HEK293T (cell line): ENCODE results near the gene ZNF219.
A peak's percentile ranks its signal among the peaks of the same experiment; 100 is the strongest.

Source experiments
- CTCF ChIA-PET: fragments of 350-600 bp; formaldehyde crosslinking; extraction: SDS; loops from one replicate; lab custom pipeline; 2021; ENCODE audit warnings: antibody characterized with exemption, inconsistent platforms; lab: Yijun Ruan, JAX
- POLR2A ChIA-PET: fragments of 350-600 bp; formaldehyde crosslinking; extraction: SDS; loops from one replicate; lab custom pipeline; 2020; ENCODE audit warnings: antibody characterized with exemption, inconsistent platforms; lab: Yijun Ruan, JAX
- DNase-seq: peaks from one replicate; pipeline ENCODE4 v3.0.0; 2012; ENCODE audit warnings: mixed read lengths; ENCODE audit errors: extremely low spot score
- ARNT ChIP-seq: fragments of 450-650 bp; IDR thresholded peaks from 2 replicates; pipeline ENCODE4 v1.6.1; 2017; ENCODE audit warnings: mild to moderate bottlenecking
- BHLHE40 ChIP-seq: fragments of 450-650 bp; IDR thresholded peaks from 2 replicates; pipeline ENCODE4 v1.6.1; 2016; ENCODE audit warnings: mild to moderate bottlenecking, moderate library complexity, borderline replicate concordance
- CTBP1 ChIP-seq: fragments of 450-650 bp; IDR thresholded peaks from 2 replicates; pipeline ENCODE4 v1.6.1; 2016; ENCODE audit warnings: borderline replicate concordance
- ELF4 ChIP-seq: fragments of 450-650 bp; IDR thresholded peaks from 2 replicates; pipeline ENCODE4 v1.6.1; 2017; ENCODE audit warnings: antibody characterized with exemption
- FOXA1 ChIP-seq: fragments of 450-650 bp; IDR thresholded peaks from 2 replicates; pipeline ENCODE4 v1.6.1; 2016; ENCODE audit warnings: mild to moderate bottlenecking
- FOXK2 ChIP-seq: fragments of 450-650 bp; IDR thresholded peaks from 2 replicates; pipeline ENCODE4 v1.6.1; 2016; ENCODE audit warnings: mild to moderate bottlenecking
- FOXM1 ChIP-seq: fragments of 450-650 bp; IDR thresholded peaks from 2 replicates; pipeline ENCODE4 v1.6.1; 2017; ENCODE audit warnings: mild to moderate bottlenecking, borderline replicate concordance
- HDGF ChIP-seq: fragments of 450-650 bp; IDR thresholded peaks from 2 replicates; pipeline ENCODE4 v1.6.1; 2017; ENCODE audit warnings: antibody characterized with exemption, borderline replicate concordance
- L3MBTL2 ChIP-seq: fragments of 450-650 bp; conservative IDR thresholded peaks from 2 replicates; pipeline ENCODE4 v1.6.1; 2016; ENCODE audit warnings: mild to moderate bottlenecking
- LEF1 ChIP-seq: fragments of 450-650 bp; IDR thresholded peaks from 2 replicates; pipeline ENCODE4 v1.6.1; 2017; ENCODE audit warnings: mild to moderate bottlenecking, borderline replicate concordance
- NFRKB ChIP-seq: fragments of 450-650 bp; IDR thresholded peaks from 2 replicates; pipeline ENCODE4 v1.6.1; 2016; ENCODE audit warnings: mild to moderate bottlenecking, moderate library complexity
- PKNOX1 ChIP-seq: fragments of 450-650 bp; IDR thresholded peaks from 2 replicates; pipeline ENCODE4 v1.6.1; 2016
- SP1 ChIP-seq: fragments of 450-650 bp; IDR thresholded peaks from 2 replicates; pipeline ENCODE4 v1.6.1; 2017
- SUZ12 ChIP-seq: fragments of 450-650 bp; IDR thresholded peaks from 2 replicates; pipeline ENCODE4 v1.6.1; 2016; ENCODE audit warnings: mild to moderate bottlenecking
- TARDBP ChIP-seq: fragments of 450-650 bp; IDR thresholded peaks from 2 replicates; pipeline ENCODE4 v1.6.1; 2016
- ZNF384 ChIP-seq: fragments of 450-650 bp; IDR thresholded peaks from 2 replicates; pipeline ENCODE4 v1.6.1; 2016

The ZNF219 gene

GRCh38 chr14:21071225-21072030, 27.0 kb downstream of the ZNF219 start:
- peak; percentile 79 for DNase-seq
- CTCF ChIA-PET, result interaction anchor here (0.5 to 3.0 kb wide), 13 partner anchors 9 to 395 kb away, joined by 3 to 42 read pairs (median 5); no protein-coding TSS in a partner anchor
- POLR2A ChIA-PET, result interaction anchor here (0.6 to 3.7 kb wide), 17 partner anchors 9 to 313 kb away, joined by 3 to 72 read pairs (median 4); partner anchors contain the start of genes NDRG2, SUPT16H, TMEM253 and ZNF219
- TF ChIP-seq FOXM1, result no peak
- no peak for TF ChIP-seq SUZ12
- TF ChIP-seq ZNF384, result no peak

- ChIA-PET CTCF (interaction anchor here (0.8 to 3.0 kb wide), 12 partner anchors 9 to 100 kb away, joined by 3 to 42 read pairs (median 6); no protein-coding TSS in a partner anchor), POLR2A (interaction anchor here (0.6 to 3.7 kb wide), 17 partner anchors 9 to 313 kb away, joined by 3 to 72 read pairs (median 4); partner anchors contain the start of genes NDRG2, SUPT16H, TMEM253 and ZNF219)
- TF ChIP-seq L3MBTL2 (no peak), ARNT (no peak), SUZ12 (no peak), FOXA1 (no peak), TARDBP (no peak), CTBP1 (no peak), HDGF (no peak)
- no peak for DNase-seq
Observed at GRCh38 chr14:21070610-21071224, 27.7 kb downstream of the ZNF219 start.

GRCh38 chr14:21070083-21070609, 28.3 kb downstream of the ZNF219 start, which contains the start of gene ARHGEF40:
ARHGEF40 (plus strand) TSS chr14:21070304; CDS start chr14:21070397, 93 bp downstream.
- DNase-seq, result peak; percentile 65
- TF ChIP-seq FOXK2 (no peak), BHLHE40 (no peak)
- ChIA-PET CTCF (interaction anchor here (0.8 to 3.0 kb wide), 10 partner anchors 8 to 65 kb away, joined by 3 to 42 read pairs (median 8); no protein-coding TSS in a partner anchor), POLR2A (interaction anchor here (0.8 to 3.7 kb wide), 11 partner anchors 8 to 55 kb away, joined by 3 to 72 read pairs (median 9); partner anchors contain the start of genes NDRG2, TMEM253 and ZNF219)

- ChIA-PET CTCF (interaction anchor here (1.2 to 4.4 kb wide), 7 partner anchors 18 to 65 kb away, joined by 4 to 73 read pairs (median 11); partner anchors contain the start of gene TMEM253), POLR2A (interaction anchor here (1.4 to 3.7 kb wide), 9 partner anchors 16 to 55 kb away, joined by 3 to 72 read pairs (median 27); partner anchors contain the start of genes TMEM253 and ZNF219)
- DNase-seq, result no peak
- TF ChIP-seq ELF4, result no peak
- peak; percentile 29; the same call in 1 of the 2 replicates for TF ChIP-seq L3MBTL2
Observed at GRCh38 chr14:21069388-21070082, 28.9 kb downstream of the ZNF219 start.

- CTCF ChIA-PET, result interaction anchor here (0.6 to 4.4 kb wide), 15 partner anchors 18 to 368 kb away, joined by 3 to 73 read pairs (median 6); partner anchors contain the start of gene TMEM253
- TF ChIP-seq FOXA1 (no peak), BHLHE40 (no peak)
- peak; percentile 65 for DNase-seq
- POLR2A ChIA-PET, result interaction anchor here (0.5 to 1.8 kb wide), 7 partner anchors 11 to 386 kb away, joined by 3 to 45 read pairs (median 4); no protein-coding TSS in a partner anchor
Observed at GRCh38 chr14:21068521-21069387, 29.7 kb downstream of the ZNF219 start.

GRCh38 chr14:21066882-21067502, 31.5 kb downstream of the ZNF219 start:
- TF ChIP-seq TARDBP, result no peak
- no peak for TF ChIP-seq NFRKB
- no peak for TF ChIP-seq FOXK2
- TF ChIP-seq BHLHE40, result no peak
- TF ChIP-seq SP1, result no peak
- no peak for TF ChIP-seq HDGF
- TF ChIP-seq FOXA1, result no peak
- TF ChIP-seq PKNOX1, result no peak
- no peak for TF ChIP-seq CTBP1
- no peak for TF ChIP-seq ARNT
- TF ChIP-seq ELF4, result no peak
- no peak for TF ChIP-seq L3MBTL2
- TF ChIP-seq FOXM1, result no peak
- TF ChIP-seq LEF1, result no peak
- POLR2A ChIA-PET, result interaction anchor here (0.9 to 1.1 kb wide), 4 partner anchors 26 to 37 kb away, joined by 3 to 4 read pairs (median 4); no protein-coding TSS in a partner anchor

More at GRCh38 chr14:21066882-21067502, 31.5 kb downstream of the ZNF219 start:
- CTCF ChIA-PET, result interaction anchor here (0.6 to 4.4 kb wide), 8 partner anchors 22 to 164 kb away, joined by 3 to 73 read pairs (median 4); no protein-coding TSS in a partner anchor
- DNase-seq, result no peak
